Vagina (tissue), 2 donors: ENCODE data around the gene KRTAP1-5.

ENCODE experiments used
- CTCF ChIP-seq, 3 experiments: fragments of 450-650 bp in 2 of 3; fragments of 200-600 bp in 1 of 3; sonication (generic) in 1 of 3; IDR thresholded peaks; one replicate each; pipeline ENCODE4 v1.5.1; 2017 to 2019; ENCODE audit warnings: antibody characterized with exemption in 3 of 3, mild to moderate bottlenecking in 2 of 3, moderate library complexity in 2 of 3
- POLR2A ChIP-seq, 2 donors: fragments of 450-650 bp; IDR thresholded peaks; one replicate each; pipeline ENCODE4 v1.6.1; 2017; ENCODE audit warnings: antibody characterized with exemption in 2 of 2, mild to moderate bottlenecking in 2 of 2, moderate library complexity in 2 of 2
- POLR2AphosphoS5 ChIP-seq, 2 donors: sonication (generic); formaldehyde crosslinking; IDR thresholded peaks; one replicate each; pipeline ENCODE4 v1.9.0; 2017; ENCODE audit warnings: antibody characterized with exemption in 2 of 2, mild to moderate bottlenecking in 2 of 2, low read depth in 1 of 2; ENCODE audit not compliant: insufficient read depth in 1 of 2

DNA sequence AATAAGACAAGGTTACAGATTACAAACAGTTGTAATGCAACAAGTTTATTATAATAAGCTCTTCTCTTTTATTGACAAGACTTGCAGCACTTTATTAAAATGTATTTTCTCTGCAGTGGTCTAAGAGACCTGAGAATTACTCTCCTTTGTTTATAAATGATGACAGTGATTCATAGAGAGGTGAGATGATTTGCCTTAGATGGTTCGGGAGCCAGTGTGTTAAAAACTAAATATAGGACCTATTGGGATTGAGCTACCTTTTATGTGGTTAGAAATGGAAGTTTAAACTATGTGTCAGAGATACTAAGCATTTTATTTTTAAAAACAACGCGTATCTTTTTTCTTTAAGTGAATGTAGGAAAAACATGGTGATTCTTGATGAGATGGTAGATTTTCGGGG lies 30.2 kb downstream of the KRTAP1-5 start:
- TF ChIP-seq CTCF (IDR thresholded peaks at IDR 0.05): no peak
- no peak for TF ChIP-seq POLR2A (IDR thresholded peaks at IDR 0.05)
- TF ChIP-seq POLR2AphosphoS5 (IDR thresholded peaks at IDR 0.05; ENCODE audit: insufficient read depth in 1 of 2, low read depth in 1 of 2): no peak
